ENCODE results near the gene LIF.

- TF ChIP-seq POLR2AphosphoS5 (IDR thresholded peaks at IDR 0.05) (no peak), POLR2A (IDR thresholded peaks at IDR 0.05) (no peak), EP300 (IDR thresholded peaks at IDR 0.05) (no peak)
- TF ChIP-seq, protein P1, sequence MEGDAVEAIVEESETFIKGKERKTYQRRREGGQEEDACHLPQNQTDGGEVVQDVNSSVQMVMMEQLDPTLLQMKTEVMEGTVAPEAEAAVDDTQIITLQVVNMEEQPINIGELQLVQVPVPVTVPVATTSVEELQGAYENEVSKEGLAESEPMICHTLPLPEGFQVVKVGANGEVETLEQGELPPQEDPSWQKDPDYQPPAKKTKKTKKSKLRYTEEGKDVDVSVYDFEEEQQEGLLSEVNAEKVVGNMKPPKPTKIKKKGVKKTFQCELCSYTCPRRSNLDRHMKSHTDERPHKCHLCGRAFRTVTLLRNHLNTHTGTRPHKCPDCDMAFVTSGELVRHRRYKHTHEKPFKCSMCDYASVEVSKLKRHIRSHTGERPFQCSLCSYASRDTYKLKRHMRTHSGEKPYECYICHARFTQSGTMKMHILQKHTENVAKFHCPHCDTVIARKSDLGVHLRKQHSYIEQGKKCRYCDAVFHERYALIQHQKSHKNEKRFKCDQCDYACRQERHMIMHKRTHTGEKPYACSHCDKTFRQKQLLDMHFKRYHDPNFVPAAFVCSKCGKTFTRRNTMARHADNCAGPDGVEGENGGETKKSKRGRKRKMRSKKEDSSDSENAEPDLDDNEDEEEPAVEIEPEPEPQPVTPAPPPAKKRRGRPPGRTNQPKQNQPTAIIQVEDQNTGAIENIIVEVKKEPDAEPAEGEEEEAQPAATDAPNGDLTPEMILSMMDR (IDR thresholded peaks at IDR 0.05) = no peak
These were observed 48.3 kb upstream of the LIF start for GRCh38 chr22:30294830-30295229.
